NCI-H524 treated with DMSO at 0.1 percent for 48 hours (cell line): ENCODE data around the gene CHKA.

Experiments used
- DNase-seq: peaks from one replicate; lab custom pipeline; 2025; lab: John Stamatoyannopoulos, UW

Gene CHKA

GRCh38 chr11:68121067-68121899 lies at the start of gene CHKA:
Gene CHKA (minus strand): TSS chr11:68121388. CDS start chr11:68121177, 211 bp downstream.
- DNase-seq = no peak

- no peak for DNase-seq
These were observed 48.3 kb upstream of the CHKA start for GRCh38 chr11:68169442-68169841.

GRCh38 chr11:68168694-68169093 lies 47.5 kb upstream of the CHKA start:
- DNase-seq = no peak

GRCh38 chr11:68167474-68167873 lies 46.3 kb upstream of the CHKA start:
- no peak for DNase-seq

- no peak for DNase-seq
These were observed 45.8 kb upstream of the CHKA start for GRCh38 chr11:68166969-68167368.

DNA sequence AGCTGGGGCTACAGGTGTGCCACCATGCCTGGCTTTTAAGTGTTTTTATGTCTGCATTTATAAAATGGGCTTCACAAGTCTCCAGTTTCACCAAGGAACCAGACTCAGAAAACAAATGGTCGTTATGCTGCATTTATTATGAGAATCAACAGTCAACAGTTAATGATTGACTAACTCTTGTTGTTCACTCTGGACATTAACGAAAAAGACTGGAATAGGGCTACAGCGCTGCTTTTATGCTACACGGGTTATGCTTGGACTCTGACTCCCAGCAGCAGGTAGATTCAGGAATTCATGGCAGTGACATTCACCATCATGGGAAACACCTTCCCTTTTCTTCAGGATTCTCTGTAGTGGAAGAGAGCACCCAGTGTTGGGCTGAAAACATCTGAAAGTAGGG lies 44.4 kb upstream of the CHKA start:
- DNase-seq = no peak

GRCh38 chr11:68164437-68164836 lies 43.2 kb upstream of the CHKA start:
- DNase-seq = no peak

DNA sequence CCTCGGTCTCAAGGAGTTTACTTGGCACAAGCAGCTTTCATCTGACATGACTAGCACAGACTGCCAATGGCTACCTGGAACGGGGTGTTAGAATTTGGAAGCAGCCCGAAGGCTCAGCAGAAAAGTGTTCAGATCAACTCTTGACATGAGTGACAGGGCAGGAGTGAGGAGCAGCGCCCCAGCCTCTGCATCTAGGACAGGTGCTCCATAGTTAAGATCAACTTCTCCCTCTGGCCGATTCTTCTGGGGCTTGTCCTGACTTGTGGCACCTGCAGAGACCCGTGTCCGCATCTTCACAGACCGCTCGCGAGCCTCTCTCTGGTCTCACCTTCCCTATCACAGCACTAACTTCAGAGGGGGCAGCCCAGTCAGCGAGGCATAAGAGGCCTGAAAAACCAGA lies 42.5 kb upstream of the CHKA start:
- DNase-seq = no peak

DNA sequence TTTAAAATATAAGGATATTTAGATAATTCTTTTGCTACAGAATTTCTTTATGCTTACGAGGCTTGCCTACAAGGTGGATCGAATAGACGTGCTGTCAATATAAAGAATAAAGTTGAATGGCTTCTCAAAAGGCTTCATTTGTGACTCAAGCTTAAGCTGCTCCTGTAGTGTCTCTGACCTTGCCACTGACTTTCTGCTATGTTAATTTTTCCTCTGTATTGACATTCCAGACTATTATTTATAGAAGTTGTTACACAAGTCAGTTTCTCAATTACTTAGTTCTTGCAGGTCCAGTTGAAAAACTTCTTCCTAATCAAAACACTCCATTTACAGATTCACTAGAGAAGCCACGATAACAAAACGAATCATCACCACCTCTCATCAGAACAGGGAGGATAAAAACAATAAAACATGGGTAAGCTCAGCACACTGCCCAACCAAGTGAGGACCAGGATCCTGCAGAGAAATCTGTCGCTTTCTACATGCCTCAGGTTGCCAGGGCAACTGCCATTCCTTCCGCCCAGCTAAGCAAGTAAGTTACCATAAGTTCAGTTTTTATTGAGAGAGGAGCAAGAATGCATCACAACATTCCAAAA lies 39.0 kb upstream of the CHKA start:
- DNase-seq = no peak

DNA sequence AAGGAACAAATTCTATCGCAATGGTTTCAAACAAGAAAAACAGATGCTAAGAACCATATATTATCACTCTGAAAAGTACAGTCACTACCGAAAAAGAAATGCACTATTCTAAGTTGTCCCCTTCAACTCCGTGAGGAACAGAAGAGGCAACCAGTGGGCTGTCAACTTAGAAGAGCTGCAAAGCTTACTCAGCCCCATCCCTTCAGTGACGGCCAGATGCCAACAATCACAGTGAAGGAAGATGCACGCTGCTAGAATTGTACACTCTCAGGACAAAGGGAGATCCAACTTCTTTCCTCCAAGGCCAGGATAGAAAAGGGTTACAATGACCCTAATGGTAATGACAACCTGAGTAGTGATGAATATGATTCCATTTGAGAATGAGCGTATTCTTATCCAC lies 38.5 kb upstream of the CHKA start:
- DNase-seq = no peak

DNA sequence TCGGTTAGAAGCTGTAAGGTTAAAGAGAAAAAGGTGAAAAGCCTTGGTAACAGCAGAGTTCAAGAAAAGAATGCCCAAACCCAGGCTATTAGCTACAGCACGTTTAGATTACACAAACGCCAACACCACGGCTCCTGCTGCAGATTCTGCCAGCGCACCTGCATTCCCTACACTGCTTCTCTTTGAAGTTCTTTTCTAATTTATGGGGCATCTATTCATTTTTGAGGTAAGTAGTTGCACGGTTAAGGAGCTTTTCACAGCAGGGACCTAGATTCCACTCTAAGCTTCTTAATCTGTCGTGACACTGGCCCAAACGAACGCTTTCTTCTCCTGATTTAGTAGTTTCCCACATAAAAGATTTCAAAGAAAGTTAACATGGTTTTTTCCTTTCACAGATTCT lies 38.0 kb upstream of the CHKA start:
- no peak for DNase-seq

DNA sequence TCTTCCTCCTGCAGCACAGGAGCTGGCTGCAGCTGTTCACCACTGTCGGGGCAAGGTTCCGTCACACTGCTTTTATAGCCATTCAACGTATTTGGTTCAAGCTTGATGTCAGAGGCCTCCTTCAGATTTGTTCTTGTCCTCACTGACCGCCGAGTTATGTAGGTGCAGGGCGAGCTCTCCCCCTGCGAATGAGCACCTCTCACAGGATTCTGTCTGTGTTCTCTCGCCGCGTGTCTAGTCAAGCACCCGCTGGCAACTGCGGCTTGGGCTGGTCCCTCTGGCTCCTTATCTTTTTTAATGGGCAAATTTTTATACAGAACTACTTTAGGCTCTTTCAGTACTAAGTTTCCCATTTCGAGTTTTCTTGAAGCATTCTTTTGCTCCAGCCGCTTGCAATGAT lies 37.4 kb upstream of the CHKA start:
- DNase-seq = no peak

- DNase-seq = no peak
These were observed 32.6 kb upstream of the CHKA start for GRCh38 chr11:68153742-68154141.

DNA sequence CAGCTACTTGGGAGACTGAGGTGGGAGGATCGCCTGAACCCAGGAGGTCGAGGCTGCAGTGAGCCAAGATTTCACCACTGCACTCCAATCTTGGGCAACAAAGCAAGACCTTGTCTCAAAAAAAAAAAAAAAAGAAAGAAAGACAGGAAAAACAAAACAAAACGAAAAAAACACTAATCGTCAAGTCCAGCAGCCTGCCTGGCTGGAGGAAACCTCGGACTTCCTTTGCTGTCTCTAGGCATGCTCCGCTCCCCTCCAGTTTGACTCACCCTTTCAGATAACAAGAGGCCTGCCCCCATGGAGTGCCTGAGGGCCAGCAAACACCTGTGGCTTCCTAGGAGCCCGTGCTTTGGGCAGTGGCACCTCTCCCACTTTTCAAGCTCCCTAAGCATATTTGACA lies 28.8 kb upstream of the CHKA start:
- no peak for DNase-seq

- no peak for DNase-seq
These were observed 28.2 kb upstream of the CHKA start for GRCh38 chr11:68149417-68149816.

- no peak for DNase-seq
These were observed 27.7 kb upstream of the CHKA start for GRCh38 chr11:68148879-68149278.

DNA sequence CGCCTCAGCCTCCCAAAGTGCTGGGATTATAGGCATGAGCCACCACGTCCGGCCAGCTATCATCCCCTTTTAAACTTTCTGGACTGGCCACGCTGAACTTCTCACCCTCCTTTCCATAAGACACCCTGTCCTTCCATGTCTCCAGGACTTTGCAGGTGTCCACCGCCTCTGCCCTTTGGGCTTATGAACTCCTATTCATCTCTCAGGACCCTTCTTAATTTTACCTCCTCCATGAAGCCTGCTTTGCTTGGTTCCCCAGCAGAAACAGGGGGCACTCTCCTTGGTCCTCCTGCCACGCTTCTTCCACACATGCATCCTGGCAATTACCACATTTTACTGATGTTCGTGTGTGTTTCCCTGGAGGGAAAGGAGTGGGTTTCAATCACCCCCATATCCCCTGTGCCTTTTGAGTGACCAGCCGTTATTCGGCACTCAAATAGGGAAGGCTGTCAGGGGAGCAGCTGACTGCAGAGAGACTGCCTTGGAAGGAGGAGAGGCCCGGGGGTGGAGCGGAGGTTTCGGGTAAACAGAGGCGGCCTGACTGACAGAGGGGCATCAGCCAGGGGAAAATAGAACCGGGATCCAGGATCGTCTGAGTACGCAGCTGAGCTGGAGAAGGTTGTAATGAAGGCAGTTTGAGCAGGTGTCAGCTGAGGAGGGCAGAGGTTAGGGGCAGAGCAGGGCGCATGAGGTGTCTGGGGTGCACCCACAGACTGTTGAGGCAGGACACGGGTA lies 27.1 kb upstream of the CHKA start:
- DNase-seq = no peak

GRCh38 chr11:68146704-68147474 lies 25.7 kb upstream of the CHKA start:
- no peak for DNase-seq

- no peak for DNase-seq
These were observed 24.9 kb upstream of the CHKA start for GRCh38 chr11:68146010-68146540.

DNA sequence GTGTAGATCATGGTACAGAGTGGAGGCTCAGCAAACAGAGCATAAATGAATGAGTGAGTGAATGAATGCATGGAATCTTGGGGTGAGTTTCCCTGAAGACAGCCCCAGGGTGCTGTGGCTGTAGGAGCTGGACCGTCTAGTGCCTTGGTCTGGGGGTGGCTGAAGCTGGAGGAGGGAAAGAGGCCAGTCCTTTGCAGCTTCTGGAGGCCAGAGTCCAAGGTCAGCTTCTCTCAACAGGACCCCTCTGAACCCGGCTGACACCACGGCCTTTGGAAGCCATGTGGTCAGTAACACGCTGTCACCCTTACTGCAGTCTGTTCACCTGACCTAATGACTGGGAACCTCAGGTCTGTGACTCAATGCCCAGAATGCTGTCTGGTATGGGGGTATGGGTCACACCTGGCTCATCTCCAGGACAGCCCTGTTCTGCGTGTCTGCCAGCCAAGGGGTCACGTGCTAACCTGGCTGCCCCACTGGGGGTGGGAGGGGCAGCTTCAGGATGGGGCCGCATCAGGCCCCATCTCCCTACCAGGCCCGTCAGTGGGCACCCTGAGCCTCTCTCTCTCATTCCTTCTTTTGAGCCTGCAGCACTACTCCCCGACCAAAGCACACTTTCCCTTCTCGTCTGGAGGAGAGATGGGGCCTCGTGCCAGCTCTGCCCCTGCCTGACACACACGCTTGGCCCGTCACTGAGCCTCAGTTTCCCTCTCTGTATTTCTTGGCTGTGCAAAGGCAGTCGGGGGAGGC lies 24.1 kb upstream of the CHKA start:
- no peak for DNase-seq

DNA sequence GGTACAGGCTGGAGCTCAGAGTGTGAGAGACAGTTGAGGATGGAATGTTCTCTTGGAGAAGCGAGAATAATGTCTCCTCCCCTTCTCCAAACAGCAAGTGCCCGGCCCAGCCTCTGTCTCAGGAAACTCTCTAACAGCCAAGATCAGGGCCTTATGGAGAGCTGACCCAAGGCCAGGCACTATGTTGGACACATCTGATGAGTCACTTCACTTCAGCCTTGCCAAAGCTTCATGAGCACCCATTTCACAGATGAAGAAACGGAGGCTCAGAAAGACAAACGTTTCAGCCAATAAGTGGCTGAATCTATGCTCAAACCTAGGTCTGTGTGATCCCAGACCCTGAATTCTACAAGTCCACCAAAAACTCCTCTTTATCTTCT lies 22.1 kb upstream of the CHKA start:
- DNase-seq = no peak
